Measurements from ENCODE around the gene CSF1. TPM values are rescaled to one million over a fixed set of nuclear protein-coding genes. Genes with fewer than 3 reads are reported as not detected.

Gene CSF1
- total RNA-seq, 1 donor = 23.2 TPM

DNA sequence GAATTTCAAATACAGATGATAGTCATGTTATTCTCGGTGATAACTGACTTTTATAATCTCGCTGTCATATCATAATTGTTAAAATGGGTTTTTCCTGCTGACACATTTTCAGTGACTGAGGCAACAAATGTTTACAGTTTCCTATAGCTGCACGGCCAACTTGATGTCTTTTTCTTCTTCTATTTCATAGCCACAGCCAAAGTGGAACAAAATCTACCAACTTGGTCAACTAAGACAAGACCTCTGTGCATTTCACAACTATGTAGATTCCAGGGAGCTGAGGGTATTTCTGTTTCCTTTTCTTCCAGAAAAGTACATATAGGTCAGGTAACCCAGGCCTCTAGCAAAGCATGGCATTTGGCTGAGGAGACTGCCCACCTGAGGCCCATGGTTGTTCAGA is 63.5 kb downstream of the CSF1 start:
- no peak for DNase-seq (ENCODE audit: low read depth in 2 of 3, low spot score in 2 of 3)

GRCh38 chr1:109975718-109976117 is 65.1 kb downstream of the CSF1 start:
- no peak for DNase-seq (ENCODE audit: low read depth in 2 of 3, low spot score in 2 of 3)

GRCh38 chr1:109976762-109977161 is 66.1 kb downstream of the CSF1 start:
- no peak for DNase-seq (ENCODE audit: low read depth in 2 of 3, low spot score in 2 of 3)

DNA sequence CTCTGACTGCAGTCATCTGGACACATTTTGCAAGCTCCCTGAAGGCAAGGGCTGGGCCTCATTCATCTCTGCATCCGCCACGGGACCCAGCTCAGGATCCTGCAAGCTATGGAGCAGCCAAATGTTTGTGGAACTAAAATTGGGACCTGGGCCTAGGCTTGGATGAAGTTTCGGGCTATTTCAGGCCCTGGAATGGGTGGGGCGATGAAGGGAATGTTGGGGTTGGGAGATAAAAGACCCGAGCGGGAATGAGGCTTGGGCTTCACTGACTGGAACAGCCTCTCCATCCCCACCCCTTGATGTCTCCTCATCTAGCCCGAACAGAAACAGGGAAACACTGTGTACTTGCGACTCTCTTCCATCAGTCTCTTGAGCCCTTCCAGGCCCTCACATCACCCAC is 66.6 kb downstream of the CSF1 start:
- no peak for DNase-seq (ENCODE audit: low read depth in 2 of 3, low spot score in 2 of 3)

DNA sequence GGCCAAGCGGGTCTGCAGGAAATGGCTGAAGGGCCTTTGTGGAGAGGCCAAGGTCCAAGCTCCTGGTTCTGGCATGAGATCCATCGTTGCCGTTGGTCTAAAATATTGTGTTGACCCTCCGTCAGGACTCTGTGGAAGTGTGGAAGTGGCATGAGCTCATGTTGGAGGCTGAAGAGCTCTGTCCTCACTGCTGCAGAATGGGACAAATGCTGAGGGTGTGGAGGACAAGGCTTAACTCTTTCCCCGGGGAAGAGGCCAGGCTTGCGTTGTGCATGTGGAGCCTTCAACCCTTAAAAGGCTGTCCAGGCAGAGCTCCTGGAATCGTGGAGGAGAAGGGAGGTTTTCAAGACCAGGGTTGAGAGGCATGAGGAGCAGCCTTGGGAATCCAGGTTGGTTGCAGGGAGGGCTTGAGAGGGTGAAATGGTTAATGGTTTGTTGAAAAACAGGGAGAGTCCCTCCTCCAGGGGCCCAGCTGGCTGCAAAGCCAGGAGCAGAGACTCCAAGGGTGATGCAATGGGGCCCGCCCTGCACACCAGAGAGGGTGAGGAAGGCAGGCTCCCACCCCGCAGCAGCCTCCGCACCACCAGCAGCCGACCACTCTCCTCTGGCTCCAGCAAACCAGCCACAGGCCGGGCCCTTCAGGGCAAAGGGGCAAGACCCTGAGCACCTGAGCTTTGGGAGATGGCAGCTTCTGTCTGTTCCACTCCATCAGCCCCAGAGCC is 67.2 kb downstream of the CSF1 start:
- DNase-seq (ENCODE audit: low read depth in 2 of 3, low spot score in 2 of 3) = no peak

DNA sequence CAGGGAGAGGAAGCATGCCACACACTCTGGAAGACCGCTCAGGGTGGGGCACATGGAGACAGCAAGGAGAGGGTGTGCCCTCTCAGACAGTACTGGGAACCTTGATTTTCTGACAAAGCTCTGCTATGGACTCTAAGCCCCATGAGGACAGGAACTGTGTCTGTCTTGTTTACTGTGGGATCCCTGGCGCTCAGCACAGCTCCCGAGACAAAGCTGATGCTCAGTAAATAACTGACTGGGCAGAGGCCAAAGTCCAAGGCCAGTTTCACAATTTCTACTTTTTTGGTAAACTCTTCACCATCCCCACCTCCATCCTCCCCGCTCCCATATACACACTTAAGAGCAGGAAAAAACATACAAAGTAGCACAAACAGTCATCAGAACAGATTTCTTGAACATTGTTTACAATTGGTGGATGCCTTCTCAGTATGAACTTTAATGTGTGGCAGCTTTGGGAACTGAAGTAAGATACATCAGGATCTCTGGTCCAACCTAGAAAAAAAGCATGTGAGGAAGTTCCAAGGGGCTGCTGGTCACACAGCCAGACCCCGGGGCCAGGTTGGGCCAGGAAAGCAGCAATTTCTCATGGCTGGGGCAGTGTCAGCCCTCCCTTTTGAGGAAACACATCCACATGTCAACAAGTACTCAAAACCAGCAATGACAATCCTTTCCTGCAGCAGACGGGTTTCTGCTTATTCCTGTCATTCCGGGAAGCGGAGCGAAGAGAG is 68.3 kb downstream of the CSF1 start:
- DNase-seq (ENCODE audit: low read depth in 2 of 3, low spot score in 2 of 3) = no peak

GRCh38 chr1:109979489-109980091 is 68.9 kb downstream of the CSF1 start:
- no peak for DNase-seq (ENCODE audit: low read depth in 2 of 3, low spot score in 2 of 3)

Other genes starting within 250 kb of the CSF1 start
- gene GSTM2, start 242.8 kb upstream of the CSF1 start, total RNA-seq = 20.7 TPM
- gene GSTM1, start 223.0 kb upstream of the CSF1 start, total RNA-seq = not detected
- 0.27 TPM for gene GSTM5, start 198.6 kb upstream of the CSF1 start, total RNA-seq
- 13.5 TPM for gene GSTM3, start 169.8 kb upstream of the CSF1 start, total RNA-seq
- gene EPS8L3, start 146.9 kb upstream of the CSF1 start, total RNA-seq = not detected
- 39.3 TPM for gene AHCYL1, start 73.9 kb downstream of the CSF1 start, total RNA-seq
- gene STRIP1, start 123.8 kb downstream of the CSF1 start, total RNA-seq = 56.0 TPM
- not detected for gene ALX3, start 159.8 kb downstream of the CSF1 start, total RNA-seq
- not detected for gene UBL4B, start 201.6 kb downstream of the CSF1 start, total RNA-seq
- gene SLC6A17, start 239.6 kb downstream of the CSF1 start, total RNA-seq = not detected

Data from hematopoietic multipotent progenitor cell (in vitro differentiated cells).